SU-DHL-6 (cell line): Measurements from ENCODE around the gene DLG1.
"Not testable (repeated sequence)": the region's sequence is repeated elsewhere in the genome, so short reads cannot be mapped to it uniquely, and the experiment has no call there.

ENCODE experiments used
- H2AFZ ChIP-seq: fragments of 200-600 bp; sonication (generic); 2 replicates; pipeline ENCODE4 v1.6.1; 2014; ENCODE audit warnings: low read depth, mild to moderate bottlenecking, moderate library complexity, mixed read lengths, antibody characterized with exemption, low read length; ENCODE audit not compliant: severe bottlenecking
- H3F3A ChIP-seq: fragments of 200-600 bp; shearing (Covaris generic); 2 replicates; pipeline ENCODE4 v1.6.0; 2016; ENCODE audit warnings: antibody characterized with exemption, mild to moderate bottlenecking; ENCODE audit not compliant: insufficient read depth
- H3K27ac ChIP-seq: fragments of 200-600 bp; sonication (generic); 2 replicates; pipeline ENCODE4 v1.5.1; 2016; ENCODE audit warnings: low read depth, mild to moderate bottlenecking, low read length, moderate library complexity, mixed read lengths
- H3K27me3 ChIP-seq: fragments of 200-600 bp; sonication (generic), shearing (Covaris generic); 2 replicates; pipeline ENCODE4 v1.6.0; 2014; ENCODE audit warnings: mild to moderate bottlenecking, low read length
- H3K36me3 ChIP-seq: fragments of 200-600 bp; sonication (generic); 2 replicates; pipeline ENCODE4 v1.6.1; 2014; ENCODE audit warnings: mild to moderate bottlenecking, low read length, mixed read lengths
- H3K4me2 ChIP-seq: fragments of 300-600, 200-600 bp; shearing (Covaris generic), sonication (generic); 2 replicates; pipeline ENCODE4 v1.6.0; 2014; ENCODE audit warnings: low read length, low read depth, mild to moderate bottlenecking; ENCODE audit not compliant: poor library complexity, severe bottlenecking
- H3K4me3 ChIP-seq: fragments of 200-600 bp; sonication (generic); 2 replicates; pipeline ENCODE4 v1.5.1; 2014; ENCODE audit warnings: antibody characterized with exemption, low read length, mild to moderate bottlenecking, mixed read lengths; ENCODE audit not compliant: insufficient read depth, poor library complexity, severe bottlenecking
- H3K79me2 ChIP-seq: fragments of 200-600 bp; sonication (generic); 2 replicates; pipeline ENCODE4 v1.6.1; 2014; ENCODE audit warnings: mild to moderate bottlenecking, low read length, moderate library complexity; ENCODE audit not compliant: insufficient read depth
- H3K9ac ChIP-seq: fragments of 200-600 bp; sonication (generic); 2 replicates; pipeline ENCODE4 v1.7.0; 2014; ENCODE audit warnings: mild to moderate bottlenecking, low read length
- H3K9me2 ChIP-seq: fragments of 200-600 bp; sonication (generic); replicated peaks from 2 replicates; pipeline ENCODE4 v1.6.1; 2014; ENCODE audit warnings: low read length; ENCODE audit not compliant: insufficient read depth
- H3K9me3 ChIP-seq: fragments of 200-600 bp; sonication (generic); 2 replicates; pipeline ENCODE4 v1.6.1; 2014; ENCODE audit warnings: low read length, mixed read lengths; ENCODE audit not compliant: insufficient read depth
- H4K20me1 ChIP-seq: fragments of 200-600 bp; sonication (generic); 2 replicates; pipeline ENCODE4 v1.6.1; 2014; ENCODE audit warnings: low read depth, mild to moderate bottlenecking, antibody characterized with exemption, low read length, moderate library complexity, mixed read lengths
- CTCF ChIP-seq: fragments of 200-600 bp; sonication (generic); IDR thresholded peaks from one replicate; pipeline ENCODE4 v1.5.1; 2017; ENCODE audit warnings: antibody characterized with exemption, mild to moderate bottlenecking, low read length, moderate library complexity; ENCODE audit not compliant: insufficient read depth, poor library complexity, severe bottlenecking
- EZH2phosphoT487 ChIP-seq: fragments of 200-600 bp; sonication (generic), shearing (Covaris generic); conservative IDR thresholded peaks from 2 replicates; pipeline ENCODE4 v1.6.1; 2018; ENCODE audit warnings: mild to moderate bottlenecking, antibody characterized with exemption, low read length, moderate library complexity, mixed read lengths

DLG1 gene

GRCh38 chr3:197281849-197282248 lies 16.6 kb downstream of the DLG1 start:
- Histone ChIP-seq H4K20me1 (no peaks in the 10 kb centered on the region; the same call in 1 of the 2 replicates), H3K27ac (no peak overlapping the region), H3K79me2 (peaks cover 63% of the 10 kb centered on the region), H3K27me3 (no peaks in the 10 kb centered on the region), H3K4me2 (no peak overlapping the region), H2AFZ (no peak overlapping the region), H3K9me2 (no peaks in the 10 kb centered on the region), H3K36me3 (peaks cover 24% of the 10 kb centered on the region; the same call in 1 of the 2 replicates), H3K9me3 (no peaks in the 10 kb centered on the region), H3K9ac (no peak overlapping the region), H3F3A (peaks cover 5% of the 10 kb centered on the region; the same call in 1 of the 2 replicates), H3K4me3 (no peak overlapping the region)
- TF ChIP-seq EZH2phosphoT487 (no peak), CTCF (no peak)

GRCh38 chr3:197280156-197280555 lies 18.3 kb downstream of the DLG1 start:
- Histone ChIP-seq H3K4me3 (no peak overlapping the region), H3K79me2 (peaks cover 61% of the 10 kb centered on the region), H3K27ac (no peak overlapping the region), H3K4me2 (no peak overlapping the region), H4K20me1 (no peaks in the 10 kb centered on the region; the same call in 1 of the 2 replicates), H3K36me3 (peaks cover 24% of the 10 kb centered on the region; the same call in 1 of the 2 replicates), H2AFZ (no peak overlapping the region), H3F3A (peaks cover 9% of the 10 kb centered on the region; the same call in 1 of the 2 replicates), H3K9me2 (no peaks in the 10 kb centered on the region), H3K9me3 (no peaks in the 10 kb centered on the region), H3K27me3 (no peaks in the 10 kb centered on the region), H3K9ac (no peak overlapping the region)
- no peak for TF ChIP-seq CTCF
- no peak for TF ChIP-seq EZH2phosphoT487

GRCh38 chr3:197278933-197279332 lies 19.5 kb downstream of the DLG1 start:
- Histone ChIP-seq H3K79me2 (peaks cover 61% of the 10 kb centered on the region), H3K9ac (no peak overlapping the region), H3K27me3 (no peaks in the 10 kb centered on the region), H3K4me2 (no peak overlapping the region), H4K20me1 (peaks cover 2% of the 10 kb centered on the region; the same call in 1 of the 2 replicates), H3K36me3 (peaks cover 20% of the 10 kb centered on the region; the same call in 1 of the 2 replicates), H3K27ac (no peak overlapping the region), H2AFZ (no peak overlapping the region), H3F3A (peaks cover 9% of the 10 kb centered on the region; the same call in 1 of the 2 replicates), H3K4me3 (no peak overlapping the region), H3K9me2 (no peaks in the 10 kb centered on the region), H3K9me3 (no peaks in the 10 kb centered on the region)
- TF ChIP-seq EZH2phosphoT487 (no peak), CTCF (no peak)

- H3K4me2 ChIP-seq, H4K20me1 ChIP-seq, H3K27me3 ChIP-seq: not testable (repeated sequence)
Measured at GRCh38 chr3:197276808-197277207, 21.6 kb downstream of the DLG1 start.

More at GRCh38 chr3:197276808-197277207, 21.6 kb downstream of the DLG1 start:
- not testable (repeated sequence) for H3K4me3 ChIP-seq, H3K9me2 ChIP-seq, H3K27ac ChIP-seq, H3F3A ChIP-seq, H3K9ac ChIP-seq, H3K9me3 ChIP-seq, H2AFZ ChIP-seq
- Histone ChIP-seq H3K36me3 (peaks cover 12% of the 10 kb centered on the region; the same call in 1 of the 2 replicates), H3K79me2 (peaks cover 72% of the 10 kb centered on the region)
